ENCODE results near the gene MORN1.

The MORN1 gene

GRCh38 chr1:2377751-2378440 lies 13.5 kb downstream of the MORN1 start:
- no peak for DNase-seq (ENCODE audit: low read depth, low spot score)
- TF ChIP-seq, protein P1, sequence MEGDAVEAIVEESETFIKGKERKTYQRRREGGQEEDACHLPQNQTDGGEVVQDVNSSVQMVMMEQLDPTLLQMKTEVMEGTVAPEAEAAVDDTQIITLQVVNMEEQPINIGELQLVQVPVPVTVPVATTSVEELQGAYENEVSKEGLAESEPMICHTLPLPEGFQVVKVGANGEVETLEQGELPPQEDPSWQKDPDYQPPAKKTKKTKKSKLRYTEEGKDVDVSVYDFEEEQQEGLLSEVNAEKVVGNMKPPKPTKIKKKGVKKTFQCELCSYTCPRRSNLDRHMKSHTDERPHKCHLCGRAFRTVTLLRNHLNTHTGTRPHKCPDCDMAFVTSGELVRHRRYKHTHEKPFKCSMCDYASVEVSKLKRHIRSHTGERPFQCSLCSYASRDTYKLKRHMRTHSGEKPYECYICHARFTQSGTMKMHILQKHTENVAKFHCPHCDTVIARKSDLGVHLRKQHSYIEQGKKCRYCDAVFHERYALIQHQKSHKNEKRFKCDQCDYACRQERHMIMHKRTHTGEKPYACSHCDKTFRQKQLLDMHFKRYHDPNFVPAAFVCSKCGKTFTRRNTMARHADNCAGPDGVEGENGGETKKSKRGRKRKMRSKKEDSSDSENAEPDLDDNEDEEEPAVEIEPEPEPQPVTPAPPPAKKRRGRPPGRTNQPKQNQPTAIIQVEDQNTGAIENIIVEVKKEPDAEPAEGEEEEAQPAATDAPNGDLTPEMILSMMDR (IDR thresholded peaks at IDR 0.05; ENCODE audit: insufficient read depth, low read length, missing control alignments): no peak
- POLR2A ChIA-PET: no interaction called here
- no peak overlapping the region for H3K4me3 ChIP-seq (ENCODE audit: low read depth, low read length)
- CTCF ChIA-PET: interaction anchor here (1.4 to 21.2 kb wide), 2 partner anchors 89 to 178 kb away, joined by 3 to 891 read pairs; partner anchors contain the start of gene FAAP20

DNA sequence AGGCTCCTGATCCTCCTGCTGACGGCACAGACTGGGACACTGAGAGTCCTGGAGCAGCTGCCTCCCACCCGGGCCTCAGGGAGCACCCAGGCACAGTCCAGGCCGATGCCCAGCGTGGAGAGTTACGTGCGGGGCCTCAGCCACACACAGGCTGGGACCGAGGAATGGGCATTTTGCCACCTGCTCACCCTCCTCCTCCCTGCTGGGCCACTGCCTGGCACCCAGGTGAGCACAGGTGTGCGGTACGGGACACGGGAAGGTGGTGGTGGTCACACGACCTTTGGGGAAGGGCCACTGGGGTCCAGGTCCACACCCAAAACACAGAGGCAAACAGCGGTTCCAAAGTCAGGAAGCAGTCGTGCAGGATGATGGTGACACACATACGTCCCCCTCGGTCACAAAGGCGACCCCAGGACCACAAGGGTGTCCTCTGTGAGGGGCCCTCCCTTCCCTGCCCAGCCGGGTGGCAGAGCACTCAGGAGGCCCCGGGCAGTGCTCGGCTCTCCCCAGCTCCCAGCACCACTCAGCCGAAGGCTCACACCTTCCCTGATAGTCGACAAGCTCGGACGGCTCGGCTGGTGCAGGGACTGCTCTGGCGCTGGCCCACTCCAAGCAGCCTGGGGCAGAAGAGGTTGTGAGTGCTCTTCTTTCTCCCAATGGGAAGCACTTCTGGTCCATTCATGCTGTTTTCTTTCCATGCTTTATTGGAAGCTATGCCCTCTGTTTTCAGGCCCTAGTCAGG lies 14.3 kb downstream of the MORN1 start:
- TF ChIP-seq, protein P1 (IDR thresholded peaks at IDR 0.05; ENCODE audit: insufficient read depth, low read length, missing control alignments): no peak
- no peak overlapping the region for H3K4me3 ChIP-seq (ENCODE audit: low read depth, low read length)
- CTCF ChIA-PET: interaction anchor here (0.8 to 21.2 kb wide), 3 partner anchors 9 to 177 kb away, joined by 3 to 891 read pairs (median 3); partner anchors contain the start of gene FAAP20
- POLR2A ChIA-PET: no interaction called here
- DNase-seq (ENCODE audit: low read depth, low spot score): no peak

- CTCF ChIA-PET: interaction anchor here (0.8 to 21.2 kb wide), 4 partner anchors 10 to 202 kb away, joined by 3 to 891 read pairs (median 4); partner anchors contain the start of gene FAAP20
Observed at GRCh38 chr1:2376261-2376741, 15.1 kb downstream of the MORN1 start.

DNA sequence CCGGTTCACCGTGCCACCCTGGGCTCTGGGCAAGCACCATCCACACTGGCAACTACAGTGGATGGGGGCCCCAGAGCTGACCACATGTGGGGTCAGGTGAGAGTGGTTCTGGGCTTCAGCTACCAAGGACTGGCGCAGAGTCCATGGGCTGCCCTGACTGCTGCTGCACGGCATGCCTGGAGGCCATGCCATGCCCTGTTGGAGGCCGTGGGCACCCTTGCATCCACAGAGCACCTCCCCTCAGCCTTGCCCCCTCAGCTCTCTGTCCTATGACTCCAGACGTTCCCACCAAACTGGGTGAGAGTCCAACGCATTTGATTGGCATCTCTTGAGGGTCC lies 15.5 kb downstream of the MORN1 start:
- CTCF ChIA-PET: interaction anchor here (1.3 to 21.2 kb wide), 3 partner anchors 11 to 202 kb away, joined by 3 to 891 read pairs (median 6); partner anchors contain the start of gene FAAP20
- DNase-seq (ENCODE audit: low read depth, low spot score): no peak
- TF ChIP-seq, protein P1 (IDR thresholded peaks at IDR 0.05; ENCODE audit: insufficient read depth, low read length, missing control alignments): no peak
- POLR2A ChIA-PET: interaction anchor here (0.9 kb wide), 2 partner anchors 45 to 181 kb away, joined by 3 read pairs; partner anchors contain the start of gene FAAP20
- no peak overlapping the region for H3K4me3 ChIP-seq (ENCODE audit: low read depth, low read length)

More at GRCh38 chr1:2376261-2376741, 15.1 kb downstream of the MORN1 start:
- no peak overlapping the region for H3K4me3 ChIP-seq (ENCODE audit: low read depth, low read length)
- TF ChIP-seq, protein P1 (IDR thresholded peaks at IDR 0.05; ENCODE audit: insufficient read depth, low read length, missing control alignments): no peak
- DNase-seq (ENCODE audit: low read depth, low spot score): no peak
- POLR2A ChIA-PET: interaction anchor here (0.9 kb wide), 2 partner anchors 46 to 181 kb away, joined by 3 read pairs; partner anchors contain the start of gene FAAP20

- no peak overlapping the region for H3K4me3 ChIP-seq (ENCODE audit: low read depth, low read length)
- CTCF ChIA-PET: interaction anchor here (1.3 to 21.2 kb wide), 3 partner anchors 11 to 201 kb away, joined by 3 to 891 read pairs (median 6); partner anchors contain the start of gene FAAP20
- DNase-seq (ENCODE audit: low read depth, low spot score): no peak
- POLR2A ChIA-PET: interaction anchor here (0.9 kb wide), 2 partner anchors 45 to 180 kb away, joined by 3 read pairs; partner anchors contain the start of gene FAAP20
- TF ChIP-seq, protein P1 (IDR thresholded peaks at IDR 0.05; ENCODE audit: insufficient read depth, low read length, missing control alignments): no peak
Observed at GRCh38 chr1:2375246-2375922, 16.0 kb downstream of the MORN1 start.

Measured in AG04449 (cell line).